GM12892 (cell line): ENCODE measurements around the gene SH3TC1.

Source experiments
- POLR2A ChIP-seq: IDR thresholded peaks from 2 replicates; pipeline ENCODE4 v1.6.1; 2011; ENCODE audit warnings: low read depth, low read length, control low read depth
- POLR2AphosphoS5 ChIP-seq: IDR thresholded peaks from 2 replicates; pipeline ENCODE4 v1.6.1; 2011; ENCODE audit warnings: low read depth, low read length, control low read depth

- no peak for TF ChIP-seq POLR2A
- TF ChIP-seq POLR2AphosphoS5 = no peak
Measured at GRCh38 chr4:8156617-8157016, 42.5 kb upstream of the SH3TC1 start.
